ENCODE measurements around the gene ECHDC3. TPM values are rescaled to one million over a fixed set of nuclear protein-coding genes. Genes with fewer than 3 reads are reported as not detected.
"Not testable (repeated sequence)": the region's sequence is repeated elsewhere in the genome, so short reads cannot be mapped to it uniquely, and the experiment has no call there.

Gene ECHDC3
- total RNA-seq, 2 donors from 2014 or later = 24.1 to 153 TPM

GRCh38 chr10:11725912-11726311, 16.3 kb upstream of the ECHDC3 start:
- intact Hi-C loops (cut with DNase I) = loop anchor here (10.0 kb wide), 1 partner anchor 211 kb away; no protein-coding TSS in a partner anchor

GRCh38 chr10:11727563-11727962, 14.6 kb upstream of the ECHDC3 start:
- no peak for ATAC-seq
- no peak for TF ChIP-seq POLR2A (IDR thresholded peaks at IDR 0.05)
- TF ChIP-seq, protein P1, sequence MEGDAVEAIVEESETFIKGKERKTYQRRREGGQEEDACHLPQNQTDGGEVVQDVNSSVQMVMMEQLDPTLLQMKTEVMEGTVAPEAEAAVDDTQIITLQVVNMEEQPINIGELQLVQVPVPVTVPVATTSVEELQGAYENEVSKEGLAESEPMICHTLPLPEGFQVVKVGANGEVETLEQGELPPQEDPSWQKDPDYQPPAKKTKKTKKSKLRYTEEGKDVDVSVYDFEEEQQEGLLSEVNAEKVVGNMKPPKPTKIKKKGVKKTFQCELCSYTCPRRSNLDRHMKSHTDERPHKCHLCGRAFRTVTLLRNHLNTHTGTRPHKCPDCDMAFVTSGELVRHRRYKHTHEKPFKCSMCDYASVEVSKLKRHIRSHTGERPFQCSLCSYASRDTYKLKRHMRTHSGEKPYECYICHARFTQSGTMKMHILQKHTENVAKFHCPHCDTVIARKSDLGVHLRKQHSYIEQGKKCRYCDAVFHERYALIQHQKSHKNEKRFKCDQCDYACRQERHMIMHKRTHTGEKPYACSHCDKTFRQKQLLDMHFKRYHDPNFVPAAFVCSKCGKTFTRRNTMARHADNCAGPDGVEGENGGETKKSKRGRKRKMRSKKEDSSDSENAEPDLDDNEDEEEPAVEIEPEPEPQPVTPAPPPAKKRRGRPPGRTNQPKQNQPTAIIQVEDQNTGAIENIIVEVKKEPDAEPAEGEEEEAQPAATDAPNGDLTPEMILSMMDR (IDR thresholded peaks at IDR 0.05) = no peak
- no peaks in the 10 kb centered on the region for H3K4me1 ChIP-seq
- peaks cover 0 to 15% (median 0%) of the 10 kb centered on the region in 3 donors for H3K9me3 ChIP-seq
- intact Hi-C loops (cut with DNase I) = loop anchor here (10.0 kb wide), 1 partner anchor 213 kb away; no protein-coding TSS in a partner anchor
- H3K27me3 ChIP-seq = no peaks in the 10 kb centered on the region
- no peak overlapping the region for H3K4me3 ChIP-seq
- no peak overlapping the region for H3K27ac ChIP-seq
- no peak for DNase-seq
- no peaks in the 10 kb centered on the region for H3K36me3 ChIP-seq (replicated peaks in 1 of 2; ENCODE audit: insufficient read depth in 1 of 2, low read depth in 2 of 2)
- WGBS, 2 donors = 91 to 96% methylated on average over 4 of the region's 4 CpGs

More at GRCh38 chr10:11725912-11726311, 16.3 kb upstream of the ECHDC3 start:
- H3K27me3 ChIP-seq = no peaks in the 10 kb centered on the region
- 40 to 59% methylated on average over 10 of the region's 10 CpGs for WGBS, 2 donors
- TF ChIP-seq POLR2A (IDR thresholded peaks at IDR 0.05) = peak in 1 of 3 donors; percentile 16
- TF ChIP-seq, protein P1 (IDR thresholded peaks at IDR 0.05) = no peak
- no peak overlapping the region for H3K4me3 ChIP-seq
- H3K36me3 ChIP-seq (replicated peaks in 1 of 2; ENCODE audit: insufficient read depth in 1 of 2, low read depth in 2 of 2) = no peaks in the 10 kb centered on the region
- H3K9me3 ChIP-seq = peaks cover 0 to 13% (median 0%) of the 10 kb centered on the region in 3 donors
- ATAC-seq = peak; percentile 97
- peak; percentile 78 to 92 (median 90) for DNase-seq
- no peaks in the 10 kb centered on the region for H3K4me1 ChIP-seq
- peak overlapping the region in 3 of 4 donors; percentile 52 to 64 (median 61) for H3K27ac ChIP-seq

DNA sequence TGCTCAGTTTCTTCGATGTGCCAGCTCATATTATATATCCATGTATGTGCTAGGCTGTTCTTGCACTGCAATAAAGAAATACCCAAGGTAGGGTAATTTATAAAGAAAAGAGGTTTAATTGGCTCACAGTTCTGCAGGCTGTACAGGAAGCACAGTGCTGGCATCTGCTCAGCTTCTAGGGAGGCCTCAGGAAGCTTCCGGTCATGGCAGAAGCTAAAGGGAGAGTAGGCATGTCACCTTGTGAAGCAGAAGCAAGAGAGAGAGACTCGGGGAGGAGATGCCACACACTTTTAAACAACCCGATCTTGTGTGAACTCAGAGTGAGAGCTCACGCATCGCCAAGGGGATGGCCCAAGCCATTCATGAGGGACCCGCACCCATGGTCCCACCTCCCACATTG, 13.8 kb upstream of the ECHDC3 start:
- Histone ChIP-seq H3K27ac (no peak overlapping the region), H3K36me3 (replicated peaks in 1 of 2; ENCODE audit: insufficient read depth in 1 of 2, low read depth in 2 of 2) (no peaks in the 10 kb centered on the region), H3K9me3 (peaks cover 0 to 15% (median 0%) of the 10 kb centered on the region in 3 donors), H3K27me3 (no peaks in the 10 kb centered on the region), H3K4me3 (no peak overlapping the region), H3K4me1 (no peaks in the 10 kb centered on the region)
- DNase-seq (no peak), ATAC-seq (no peak)
- intact Hi-C loops (cut with DNase I) = loop anchor here (10.0 kb wide), 1 partner anchor 214 kb away; no protein-coding TSS in a partner anchor
- WGBS, 2 donors = 97 to 98% methylated on average over 7 of the region's 7 CpGs
- TF ChIP-seq, protein P1 (IDR thresholded peaks at IDR 0.05) = no peak
- no peak for TF ChIP-seq POLR2A (IDR thresholded peaks at IDR 0.05)

DNA sequence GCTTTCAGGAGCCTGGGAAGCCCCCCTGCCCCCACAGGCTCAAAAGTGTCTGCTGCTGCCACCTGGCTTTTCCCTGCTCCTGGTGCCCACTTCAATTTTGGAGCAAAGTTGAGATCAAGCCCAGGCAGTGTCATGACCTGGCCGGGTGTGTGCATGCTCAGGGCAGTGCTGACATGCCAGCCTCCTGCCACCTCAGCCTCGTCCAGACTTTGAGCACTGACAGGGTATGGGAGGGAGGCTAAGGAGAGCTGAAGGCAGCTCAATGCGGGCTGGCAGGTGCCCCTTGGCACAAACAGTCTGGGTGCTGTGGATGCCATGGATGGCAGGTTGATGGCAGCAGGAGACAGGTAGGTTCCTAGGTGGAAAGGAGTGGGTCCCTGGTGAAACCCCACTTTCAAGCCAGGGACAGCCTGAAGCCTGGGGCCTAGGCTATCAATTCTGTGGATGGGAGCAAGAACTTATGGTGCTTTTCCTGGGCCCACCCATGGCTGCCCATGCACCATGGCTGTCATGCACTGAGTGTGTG, 12.3 kb upstream of the ECHDC3 start:
- no peak for TF ChIP-seq POLR2A (IDR thresholded peaks at IDR 0.05)
- TF ChIP-seq, protein P1 (IDR thresholded peaks at IDR 0.05) = no peak
- Histone ChIP-seq H3K27ac (no peak overlapping the region), H3K27me3 (no peaks in the 10 kb centered on the region), H3K36me3 (replicated peaks in 1 of 2; ENCODE audit: insufficient read depth in 1 of 2, low read depth in 2 of 2) (no peaks in the 10 kb centered on the region), H3K9me3 (peaks cover 0 to 15% (median 0%) of the 10 kb centered on the region in 3 donors), H3K4me3 (no peak overlapping the region), H3K4me1 (no peaks in the 10 kb centered on the region)
- no peak for DNase-seq
- intact Hi-C loops (cut with DNase I) = loop anchor here (10.0 kb wide), 1 partner anchor 215 kb away; no protein-coding TSS in a partner anchor
- 87 to 100% methylated on average over 1 to 3 of the region's 3 CpGs for WGBS, 2 donors
- ATAC-seq = no peak

DNA sequence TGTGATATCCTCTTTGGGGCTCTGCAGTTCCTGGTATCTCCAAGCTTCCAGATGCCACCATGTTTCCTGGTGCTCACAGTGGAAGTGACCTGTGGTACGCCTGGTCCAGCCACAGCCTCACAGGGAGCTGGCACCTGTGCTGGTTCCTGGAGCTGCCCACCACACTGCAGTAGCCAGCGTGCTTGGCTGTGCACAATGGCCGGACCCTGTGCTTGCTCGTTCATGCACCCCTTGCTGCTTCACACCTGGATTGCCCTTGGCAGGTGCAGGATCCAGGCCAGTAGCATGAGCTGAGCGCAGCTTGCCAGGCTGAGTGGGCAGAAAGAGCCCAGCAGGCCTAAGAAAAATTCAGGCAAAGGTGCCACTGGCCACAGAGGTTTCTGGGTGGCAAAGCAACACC, 11.4 kb upstream of the ECHDC3 start:
- DNase-seq = no peak
- TF ChIP-seq, protein P1 (IDR thresholded peaks at IDR 0.05) = no peak
- no peak for TF ChIP-seq POLR2A (IDR thresholded peaks at IDR 0.05)
- H3K36me3 ChIP-seq (replicated peaks in 1 of 2; ENCODE audit: insufficient read depth in 1 of 2, low read depth in 2 of 2) = no peaks in the 10 kb centered on the region
- no peaks in the 10 kb centered on the region for H3K27me3 ChIP-seq
- no peak for ATAC-seq
- H3K27ac ChIP-seq = no peak overlapping the region
- 97 to 99% methylated on average over 4 to 5 of the region's 5 CpGs for WGBS, 2 donors
- H3K9me3 ChIP-seq = peaks cover 0 to 15% (median 0%) of the 10 kb centered on the region in 3 donors
- no peaks in the 10 kb centered on the region for H3K4me1 ChIP-seq
- no peak overlapping the region for H3K4me3 ChIP-seq
- intact Hi-C loops (cut with DNase I) = no loop called here

DNA sequence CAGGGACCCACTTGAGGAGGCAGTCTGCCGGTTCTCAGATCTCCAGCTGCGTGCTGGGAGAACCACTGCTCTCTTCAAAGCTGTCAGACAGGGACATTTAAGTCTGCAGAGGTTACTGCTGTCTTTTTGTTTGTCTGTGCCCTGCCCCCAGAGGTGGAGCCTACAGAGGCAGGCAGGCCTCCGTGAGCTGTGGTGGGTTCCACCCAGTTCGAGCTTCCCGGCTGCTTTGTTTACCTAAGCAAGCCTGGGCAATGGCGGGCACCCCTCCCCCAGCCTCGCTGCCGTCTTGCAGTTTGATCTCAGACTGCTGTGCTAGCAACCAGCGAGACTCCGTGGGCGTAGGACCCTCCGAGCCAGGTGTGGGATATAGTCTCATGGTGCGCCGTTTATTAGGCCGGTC, 5.4 kb upstream of the ECHDC3 start:
- DNase-seq; H3K4me3 ChIP-seq; H3K4me1 ChIP-seq; H3K27ac ChIP-seq; intact Hi-C loops (cut with DNase I); ATAC-seq; H3K27me3 ChIP-seq; H3K9me3 ChIP-seq; H3K36me3 ChIP-seq (replicated peaks in 1 of 2; ENCODE audit: insufficient read depth in 1 of 2, low read depth in 2 of 2): not testable (repeated sequence)
- WGBS, 2 donors = no CpG with 5 or more reads among the region's 15 CpGs
